ENCODE measurements around the gene TBC1D9B. TPM values are rescaled to one million over a fixed set of nuclear protein-coding genes. Genes with fewer than 3 reads are reported as not detected.

The TBC1D9B gene
- total and polyA plus RNA-seq, 9 of the 15 experiments (the other 6 are each of a cell fraction or from before 2014, with no cell fraction given) = 2.9 to 59.1 (median 33.5) TPM

DNA sequence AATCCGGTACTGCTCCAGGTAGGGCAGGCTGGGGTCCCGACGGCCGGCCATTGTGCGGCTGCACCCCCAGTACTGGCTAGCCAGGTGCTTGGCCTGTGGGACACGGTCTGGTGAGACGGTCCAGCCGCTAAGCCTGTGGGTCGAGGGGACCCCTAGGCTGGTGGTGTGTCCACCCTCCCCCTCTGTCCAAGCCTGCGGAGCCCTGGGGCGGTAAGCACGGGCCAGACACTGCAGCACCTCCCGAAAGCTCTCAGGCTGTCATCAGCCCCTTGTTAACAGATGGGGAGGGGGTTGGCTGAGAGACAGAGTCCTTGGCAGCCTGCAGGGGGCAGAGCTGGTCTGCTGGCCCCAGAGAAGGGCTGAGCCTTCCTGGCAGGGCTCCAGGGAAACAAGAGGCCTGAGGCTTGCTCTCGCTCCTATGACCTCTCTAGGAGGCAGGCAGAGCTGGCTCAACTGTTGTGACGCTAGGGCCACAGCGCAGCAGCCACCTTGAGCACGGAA is 37.2 kb downstream of the TBC1D9B start (continued):
- TF ChIP-seq ZNF589 (CRISPR knock-in tag; IDR thresholded peaks at IDR 0.05; ENCODE audit: low read depth) = no peak
- TF ChIP-seq MEF2D (tag; conservative IDR thresholded peaks at IDR 0.05; ENCODE audit: low read depth) = no peak
- TF ChIP-seq, protein P1, sequence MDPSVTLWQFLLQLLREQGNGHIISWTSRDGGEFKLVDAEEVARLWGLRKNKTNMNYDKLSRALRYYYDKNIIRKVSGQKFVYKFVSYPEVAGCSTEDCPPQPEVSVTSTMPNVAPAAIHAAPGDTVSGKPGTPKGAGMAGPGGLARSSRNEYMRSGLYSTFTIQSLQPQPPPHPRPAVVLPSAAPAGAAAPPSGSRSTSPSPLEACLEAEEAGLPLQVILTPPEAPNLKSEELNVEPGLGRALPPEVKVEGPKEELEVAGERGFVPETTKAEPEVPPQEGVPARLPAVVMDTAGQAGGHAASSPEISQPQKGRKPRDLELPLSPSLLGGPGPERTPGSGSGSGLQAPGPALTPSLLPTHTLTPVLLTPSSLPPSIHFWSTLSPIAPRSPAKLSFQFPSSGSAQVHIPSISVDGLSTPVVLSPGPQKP (CRISPR knock-in tag; IDR thresholded peaks at IDR 0.05) = no peak
- no peak for TF ChIP-seq TRIM28 (IDR thresholded peaks at IDR 0.05)
- no peak for TF ChIP-seq HNRNPUL1 (IDR thresholded peaks at IDR 0.05; ENCODE audit: low read length)
- TF ChIP-seq MAFK (IDR thresholded peaks at IDR 0.05; ENCODE audit: low read length) = no peak
- peak; percentile 42; the same call in 1 of the 2 replicates for TF ChIP-seq POLR2G (IDR thresholded peaks at IDR 0.05; ENCODE audit: low read depth, low read length)
- no peak for TF ChIP-seq TAF15 (IDR thresholded peaks at IDR 0.05; ENCODE audit: low read depth, low read length)
- TF ChIP-seq ELF1 (tag; IDR thresholded peaks at IDR 0.05) = no peak
- TF ChIP-seq KAT8 (IDR thresholded peaks at IDR 0.05; ENCODE audit: low read depth) = no peak
- TF ChIP-seq, protein P2, sequence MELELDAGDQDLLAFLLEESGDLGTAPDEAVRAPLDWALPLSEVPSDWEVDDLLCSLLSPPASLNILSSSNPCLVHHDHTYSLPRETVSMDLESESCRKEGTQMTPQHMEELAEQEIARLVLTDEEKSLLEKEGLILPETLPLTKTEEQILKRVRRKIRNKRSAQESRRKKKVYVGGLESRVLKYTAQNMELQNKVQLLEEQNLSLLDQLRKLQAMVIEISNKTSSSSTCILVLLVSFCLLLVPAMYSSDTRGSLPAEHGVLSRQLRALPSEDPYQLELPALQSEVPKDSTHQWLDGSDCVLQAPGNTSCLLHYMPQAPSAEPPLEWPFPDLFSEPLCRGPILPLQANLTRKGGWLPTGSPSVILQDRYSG (tag; conservative IDR thresholded peaks at IDR 0.05; ENCODE audit: low read depth) = no peak
- TF ChIP-seq XRCC4 (IDR thresholded peaks at IDR 0.05; ENCODE audit: extremely low read depth, insufficient read depth, insufficient read length) = no peak
- TF ChIP-seq NUFIP1 (IDR thresholded peaks at IDR 0.05; ENCODE audit: partially characterized antibody) = no peak
- TF ChIP-seq ZNF217 (CRISPR knock-in tag; IDR thresholded peaks at IDR 0.05) = no peak
- TF ChIP-seq, protein P3, sequence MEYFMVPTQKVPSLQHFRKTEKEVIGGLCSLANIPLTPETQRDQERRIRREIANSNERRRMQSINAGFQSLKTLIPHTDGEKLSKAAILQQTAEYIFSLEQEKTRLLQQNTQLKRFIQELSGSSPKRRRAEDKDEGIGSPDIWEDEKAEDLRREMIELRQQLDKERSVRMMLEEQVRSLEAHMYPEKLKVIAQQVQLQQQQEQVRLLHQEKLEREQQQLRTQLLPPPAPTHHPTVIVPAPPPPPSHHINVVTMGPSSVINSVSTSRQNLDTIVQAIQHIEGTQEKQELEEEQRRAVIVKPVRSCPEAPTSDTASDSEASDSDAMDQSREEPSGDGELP (CRISPR knock-in tag; IDR thresholded peaks at IDR 0.05; ENCODE audit: borderline replicate concordance) = peak; percentile 41; the same call in 1 of the 2 replicates
- 0 out of 2 replicates have a peak, but pooled peaks have one; percentile 14 for TF ChIP-seq ESRRA (IDR thresholded peaks at IDR 0.05; ENCODE audit: borderline replicate concordance, low read depth)
- peak in 1 of 2 experiments; percentile 26; a peak in 1 of 4 replicates for TF ChIP-seq RCOR1 (IDR thresholded peaks at IDR 0.05; ENCODE audit: borderline replicate concordance in 1 of 2, low read depth in 2 of 2, low read length in 2 of 2)
- TF ChIP-seq, protein P4, sequence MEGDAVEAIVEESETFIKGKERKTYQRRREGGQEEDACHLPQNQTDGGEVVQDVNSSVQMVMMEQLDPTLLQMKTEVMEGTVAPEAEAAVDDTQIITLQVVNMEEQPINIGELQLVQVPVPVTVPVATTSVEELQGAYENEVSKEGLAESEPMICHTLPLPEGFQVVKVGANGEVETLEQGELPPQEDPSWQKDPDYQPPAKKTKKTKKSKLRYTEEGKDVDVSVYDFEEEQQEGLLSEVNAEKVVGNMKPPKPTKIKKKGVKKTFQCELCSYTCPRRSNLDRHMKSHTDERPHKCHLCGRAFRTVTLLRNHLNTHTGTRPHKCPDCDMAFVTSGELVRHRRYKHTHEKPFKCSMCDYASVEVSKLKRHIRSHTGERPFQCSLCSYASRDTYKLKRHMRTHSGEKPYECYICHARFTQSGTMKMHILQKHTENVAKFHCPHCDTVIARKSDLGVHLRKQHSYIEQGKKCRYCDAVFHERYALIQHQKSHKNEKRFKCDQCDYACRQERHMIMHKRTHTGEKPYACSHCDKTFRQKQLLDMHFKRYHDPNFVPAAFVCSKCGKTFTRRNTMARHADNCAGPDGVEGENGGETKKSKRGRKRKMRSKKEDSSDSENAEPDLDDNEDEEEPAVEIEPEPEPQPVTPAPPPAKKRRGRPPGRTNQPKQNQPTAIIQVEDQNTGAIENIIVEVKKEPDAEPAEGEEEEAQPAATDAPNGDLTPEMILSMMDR (IDR thresholded peaks at IDR 0.05 in 2 of 3, conservative IDR thresholded peaks at IDR 0.05 in 1 of 3; ENCODE audit: insufficient read depth in 2 of 3, low read depth in 1 of 3, low read length in 3 of 3) = peak; percentile 74 to 85 (median 79)
- no peak for TF ChIP-seq HNRNPLL (IDR thresholded peaks at IDR 0.05; ENCODE audit: low read depth, low read length, poor library complexity, severe bottlenecking)
- TF ChIP-seq HDAC3 (IDR thresholded peaks at IDR 0.05; ENCODE audit: borderline replicate concordance, partially characterized antibody) = no peak
- TF ChIP-seq PML (IDR thresholded peaks at IDR 0.05; ENCODE audit: low read length) = no peak
- no peak for TF ChIP-seq PHB (CRISPR knock-in tag; IDR thresholded peaks at IDR 0.05)
- TF ChIP-seq, protein P5, sequence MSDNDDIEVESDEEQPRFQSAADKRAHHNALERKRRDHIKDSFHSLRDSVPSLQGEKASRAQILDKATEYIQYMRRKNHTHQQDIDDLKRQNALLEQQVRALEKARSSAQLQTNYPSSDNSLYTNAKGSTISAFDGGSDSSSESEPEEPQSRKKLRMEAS (CRISPR knock-in tag; IDR thresholded peaks at IDR 0.05) = no peak

Measured in K562 (cell line).